ENCODE data around the gene ACAN.

GRCh38 chr15:88769161-88769971, 33.9 kb upstream of the ACAN start:
- TF ChIP-seq CTCF (IDR thresholded peaks at IDR 0.05) (no peak), SIN3A (IDR thresholded peaks at IDR 0.05; ENCODE audit: borderline replicate concordance, insufficient read depth, low read depth, low read length) (no peak)

Measured in Panc1 (cell line).